HG02571 (cell line): Measurements from ENCODE around the gene ZNF235.
"Not testable (repeated sequence)": the region's sequence is repeated elsewhere in the genome, so short reads cannot be mapped to it uniquely, and the experiment has no call there.

Experiments
- ATAC-seq: cut with Tn5 transposase; IDR thresholded peaks from one replicate; pipeline ENCODE4 v1.9.1; 2021; ENCODE audit warnings: mild to moderate bottlenecking, moderate library complexity; ENCODE audit not compliant: unreplicated experiment

ZNF235 gene

DNA sequence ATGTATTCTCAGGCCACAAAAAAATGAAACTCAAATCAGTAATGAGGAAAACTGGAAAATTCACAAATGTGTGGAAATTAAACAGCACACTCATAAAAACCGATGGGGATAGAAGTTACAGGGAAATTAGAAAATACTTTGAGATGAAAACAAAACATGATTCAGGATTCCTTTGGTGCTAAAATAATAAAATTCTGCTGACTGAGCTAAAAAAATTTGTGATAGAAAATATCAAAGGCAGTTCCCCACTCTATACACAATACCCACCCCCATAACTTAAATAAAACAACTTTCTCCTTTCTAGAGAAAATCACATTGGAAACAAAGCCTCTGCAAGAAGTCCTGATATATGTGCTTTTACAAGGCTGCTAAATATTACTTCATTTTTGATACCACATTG, 46.7 kb downstream of the ZNF235 start:
- no peak for ATAC-seq

DNA sequence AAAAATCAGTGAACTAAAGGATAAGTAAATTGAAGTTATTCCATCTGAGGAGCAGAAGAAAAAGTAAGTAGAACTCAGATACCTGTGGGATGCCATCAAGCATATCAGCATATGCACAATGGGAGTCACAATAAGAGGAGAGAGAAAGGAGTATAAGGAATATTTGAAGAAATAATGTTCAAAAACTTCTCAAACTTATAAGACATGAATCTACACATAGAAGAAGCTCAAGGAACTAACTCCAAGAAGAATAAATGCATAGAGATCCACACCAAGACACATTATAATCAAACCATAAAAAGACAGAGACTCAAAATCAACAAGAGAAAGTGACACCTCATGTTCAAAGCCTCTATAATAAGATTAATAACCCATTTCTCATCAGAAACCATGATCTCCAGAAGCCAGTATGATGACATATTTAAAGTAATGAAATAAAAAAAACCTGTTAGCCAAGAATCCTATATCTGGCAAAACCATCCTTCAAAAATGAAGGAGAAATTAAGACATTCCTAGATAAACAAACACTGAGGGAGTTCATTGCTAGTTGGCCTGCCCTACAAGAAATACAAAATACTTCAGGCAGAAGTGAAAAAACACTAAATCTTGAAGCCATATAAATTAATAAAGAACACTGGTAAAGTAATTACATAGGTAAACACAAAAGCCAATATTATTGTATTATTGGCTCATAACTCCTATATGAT, 49.0 kb downstream of the ZNF235 start:
- ATAC-seq: no peak

DNA sequence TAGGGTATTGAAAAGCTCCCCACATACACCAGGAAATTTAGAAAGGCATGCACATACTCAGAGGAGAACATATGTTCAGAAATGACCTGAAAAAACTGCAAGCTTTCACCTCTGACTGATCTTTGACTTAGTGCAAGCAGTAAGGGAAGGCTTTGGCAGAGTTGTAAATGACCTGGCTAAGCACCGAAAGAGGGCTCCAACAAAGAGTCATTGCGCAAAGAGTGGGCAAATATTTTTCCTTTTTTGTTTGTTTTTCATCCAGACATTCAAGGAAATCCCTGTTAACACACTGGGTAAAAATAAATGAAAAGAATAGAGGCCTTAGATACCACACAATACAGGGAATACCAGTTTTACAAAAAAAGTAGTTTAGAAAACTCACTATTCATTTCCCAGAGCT, 50.3 kb downstream of the ZNF235 start:
- ATAC-seq: no peak

DNA sequence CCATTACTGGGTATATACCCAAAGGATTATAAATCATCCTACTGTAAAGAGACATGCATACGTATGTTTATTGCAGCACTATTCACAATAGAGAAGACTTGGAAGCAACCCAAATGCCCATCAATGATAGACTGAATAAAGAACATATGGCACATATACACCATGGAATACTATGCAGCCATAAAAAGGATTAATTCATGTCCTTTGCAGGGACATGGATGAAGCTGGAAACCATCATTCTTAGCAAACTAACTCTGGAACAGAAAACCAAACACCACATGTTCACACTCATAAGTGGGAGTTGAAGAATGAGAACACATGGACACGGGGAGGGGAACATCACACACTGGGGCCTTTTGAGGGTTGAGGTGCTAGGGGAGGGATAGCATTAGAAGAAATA, 51.4 kb downstream of the ZNF235 start:
- not testable (repeated sequence) for ATAC-seq

- not testable (repeated sequence) for ATAC-seq
These were observed 52.5 kb downstream of the ZNF235 start for GRCh38 chr19:44252332-44252731.

GRCh38 chr19:44236384-44236783, 68.4 kb downstream of the ZNF235 start:
- ATAC-seq: no peak
